Activated CD8-positive, alpha-beta T cell treated with anti-CD3 and anti-CD28 coated beads for 36 hours (primary cell): Measurements from ENCODE around the gene USF1. TPM values are rescaled to one million over a fixed set of nuclear protein-coding genes. Genes with fewer than 3 reads are reported as not detected.

Source experiments
- ATAC-seq: fragments of 200-7000 bp; cut with Tn5 transposase; one replicate; pipeline ENCODE4 v1.10.0; 2021; ENCODE audit warnings: mild to moderate bottlenecking, moderate library complexity
- CTCF ChIA-PET: fragments of 350-600 bp; sonication (Branson Sonifier 250); formaldehyde crosslinking; loops from one replicate; lab custom pipeline; 2021; ENCODE audit warnings: antibody characterized with exemption; lab: Charles Lee
- POLR2A ChIA-PET: fragments of 350-600 bp; sonication (Branson Sonifier 250); formaldehyde crosslinking; loops from one replicate; lab custom pipeline; 2021; ENCODE audit warnings: antibody characterized with exemption; lab: Charles Lee
- DNase-seq: peaks from one replicate; pipeline ENCODE4 v3.0.0-alpha.2; 2020
- H3K27ac Mint-ChIP-seq: one replicate; pipeline ENCODE4 v1.8.0; 2021; ENCODE audit warnings: mild to moderate bottlenecking, mixed read lengths
- H3K27me3 Mint-ChIP-seq: one replicate; pipeline ENCODE4 v1.8.0; 2021; ENCODE audit warnings: mixed read lengths
- H3K36me3 Mint-ChIP-seq: one replicate; pipeline ENCODE4 v1.8.0; 2021; ENCODE audit warnings: low read depth, mixed read lengths
- H3K4me1 Mint-ChIP-seq: one replicate; pipeline ENCODE4 v1.8.0; 2021; ENCODE audit warnings: low read depth, mixed read lengths
- H3K4me3 Mint-ChIP-seq: one replicate; pipeline ENCODE4 v1.8.0; 2021; ENCODE audit warnings: mild to moderate bottlenecking, moderate library complexity, mixed read lengths
- H3K9me3 Mint-ChIP-seq: one replicate; pipeline ENCODE4 v1.8.0; 2021; ENCODE audit warnings: mixed read lengths
- intact Hi-C: fragments of 100-400 bp; cut with micrococcal nuclease; formaldehyde crosslinking; loops from one replicate; pipeline ENCODE4 v1.10.0; 2022
- total RNA-seq, 2 experiments: library from RNA; stranded (reverse); gene quantifications; one replicate each; pipeline ENCODE4 v1.2.3, GENCODE V29; 2021
- TF ChIP-seq, protein P1 (sequence below): fragments of 200-600 bp; IDR thresholded peaks from one replicate; pipeline ENCODE4 v1.8.0; 2022; ENCODE audit warnings: antibody characterized with exemption, mild to moderate bottlenecking

USF1 gene
- total RNA-seq, 2 experiments from 2014 or later: 50.0 to 52.1 TPM

DNA sequence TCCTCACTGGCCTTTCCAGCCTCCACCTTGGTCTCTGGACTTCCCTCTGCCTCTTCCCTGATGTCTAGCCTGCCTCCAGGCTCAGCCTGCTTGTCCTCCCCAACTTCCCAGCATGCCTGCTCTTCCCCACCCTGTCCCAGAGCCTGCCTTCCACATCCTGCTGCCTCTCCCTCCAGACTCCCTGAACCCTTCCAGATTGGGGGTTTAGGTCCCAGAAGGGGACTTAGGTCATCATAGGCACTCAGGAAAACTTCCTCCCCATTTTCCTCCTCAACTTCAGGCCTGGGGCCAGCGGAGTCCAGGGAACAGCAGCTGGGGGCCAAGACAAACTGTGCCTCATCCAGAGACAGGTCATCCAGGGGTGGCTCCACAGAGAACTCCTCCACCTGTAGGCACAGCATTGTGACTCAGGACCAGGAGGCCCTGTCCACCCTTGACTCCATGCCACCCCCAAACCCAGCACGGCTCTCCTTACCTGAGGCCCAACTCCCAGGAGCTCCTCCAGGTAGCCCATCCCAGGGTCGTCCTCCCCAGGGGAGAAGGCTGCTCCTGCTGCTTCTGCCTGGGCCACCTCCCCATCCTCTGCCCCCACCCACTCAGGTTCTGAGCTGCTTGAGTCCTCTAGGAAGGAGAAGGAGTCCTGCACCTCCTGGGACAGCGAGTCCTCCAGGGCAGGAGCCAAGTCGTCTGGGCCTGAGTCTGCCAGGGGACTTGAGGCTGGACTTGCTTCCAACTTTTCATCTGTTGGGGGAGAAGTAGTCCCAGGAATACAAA lies 3.4 kb upstream of the USF1 start:
- no peak for DNase-seq
- ChIA-PET POLR2A (interaction anchor here (1.1 to 4.8 kb wide), 3 partner anchors 9 to 69 kb away, joined by 3 to 32 read pairs (median 3); partner anchors contain the start of genes NIT1 and PFDN2), CTCF (no interaction called here)
- Mint-ChIP-seq H3K4me1 (peaks cover 22% of the 10 kb centered on the region), H3K4me3 (no peak overlapping the region), H3K36me3 (peaks cover 64% of the 10 kb centered on the region), H3K9me3 (no peaks in the 10 kb centered on the region), H3K27ac (peak overlapping the region; percentile 53), H3K27me3 (no peaks in the 10 kb centered on the region)
- no peak for ATAC-seq
- TF ChIP-seq, protein P1, sequence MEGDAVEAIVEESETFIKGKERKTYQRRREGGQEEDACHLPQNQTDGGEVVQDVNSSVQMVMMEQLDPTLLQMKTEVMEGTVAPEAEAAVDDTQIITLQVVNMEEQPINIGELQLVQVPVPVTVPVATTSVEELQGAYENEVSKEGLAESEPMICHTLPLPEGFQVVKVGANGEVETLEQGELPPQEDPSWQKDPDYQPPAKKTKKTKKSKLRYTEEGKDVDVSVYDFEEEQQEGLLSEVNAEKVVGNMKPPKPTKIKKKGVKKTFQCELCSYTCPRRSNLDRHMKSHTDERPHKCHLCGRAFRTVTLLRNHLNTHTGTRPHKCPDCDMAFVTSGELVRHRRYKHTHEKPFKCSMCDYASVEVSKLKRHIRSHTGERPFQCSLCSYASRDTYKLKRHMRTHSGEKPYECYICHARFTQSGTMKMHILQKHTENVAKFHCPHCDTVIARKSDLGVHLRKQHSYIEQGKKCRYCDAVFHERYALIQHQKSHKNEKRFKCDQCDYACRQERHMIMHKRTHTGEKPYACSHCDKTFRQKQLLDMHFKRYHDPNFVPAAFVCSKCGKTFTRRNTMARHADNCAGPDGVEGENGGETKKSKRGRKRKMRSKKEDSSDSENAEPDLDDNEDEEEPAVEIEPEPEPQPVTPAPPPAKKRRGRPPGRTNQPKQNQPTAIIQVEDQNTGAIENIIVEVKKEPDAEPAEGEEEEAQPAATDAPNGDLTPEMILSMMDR: no peak
- intact Hi-C loops: no loop called here

DNA sequence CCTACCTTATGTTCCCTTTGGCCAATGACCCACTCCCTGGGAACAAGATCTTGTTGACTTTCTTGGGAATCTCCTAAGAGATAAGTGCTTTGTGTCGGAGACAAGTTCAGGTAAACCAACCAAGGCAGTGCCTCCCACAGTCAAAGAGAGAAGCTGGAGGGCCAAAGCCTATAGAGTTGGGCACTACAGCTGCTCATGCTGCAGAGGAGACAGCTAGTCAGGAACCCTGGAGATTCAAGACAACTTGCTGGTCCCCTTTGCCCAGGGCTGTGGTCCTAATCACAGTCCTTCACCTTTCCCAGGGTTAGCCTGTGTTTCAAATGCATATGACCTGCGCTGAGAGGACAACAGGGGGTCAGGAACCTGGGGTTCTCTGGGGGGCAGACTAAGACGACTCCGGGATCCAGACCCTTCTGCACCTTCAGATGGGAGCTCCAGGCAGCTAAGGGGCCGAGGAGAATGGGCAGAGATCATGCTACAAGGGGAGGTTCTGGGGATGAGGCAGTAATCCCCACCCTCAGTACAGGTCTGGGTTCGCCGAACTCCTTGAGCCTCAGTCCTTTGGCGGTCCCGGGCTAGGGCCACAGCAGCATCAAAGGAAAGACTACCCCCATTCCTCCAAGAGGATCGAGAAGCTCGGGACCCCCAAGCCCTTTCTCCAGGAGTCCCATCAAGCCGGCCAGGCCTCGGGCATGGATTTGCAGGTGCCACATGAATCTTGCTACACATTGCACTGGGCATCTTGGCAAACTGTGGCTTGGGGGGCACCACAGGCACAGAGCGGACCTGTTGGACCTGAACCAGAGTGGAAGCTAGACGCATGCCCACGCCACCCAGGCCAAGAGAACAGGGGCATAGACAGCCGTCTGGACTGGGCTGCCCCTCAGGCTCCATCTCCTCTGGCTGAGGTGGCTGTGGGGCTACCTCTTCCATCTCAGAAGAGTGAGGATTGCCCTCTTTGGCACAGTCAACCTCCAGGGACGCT lies 2.0 kb upstream of the USF1 start:
- TF ChIP-seq, protein P1: no peak
- DNase-seq (no peak), ATAC-seq (no peak)
- intact Hi-C loops: no loop called here
- Mint-ChIP-seq H3K36me3 (peaks cover 61% of the 10 kb centered on the region), H3K4me1 (peaks cover 25% of the 10 kb centered on the region), H3K4me3 (peak overlapping the region; percentile 84), H3K27ac (peak overlapping the region; percentile 98), H3K9me3 (no peaks in the 10 kb centered on the region), H3K27me3 (no peaks in the 10 kb centered on the region)
- CTCF ChIA-PET: interaction anchor here (0.8 to 7.5 kb wide), 5 partner anchors 15 to 51 kb away, joined by 3 to 79 read pairs (median 5); partner anchors contain the start of genes ARHGAP30, F11R and KLHDC9
- POLR2A ChIA-PET: interaction anchor here (0.6 to 4.8 kb wide), 17 partner anchors 7 to 232 kb away, joined by 3 to 99 read pairs (median 6); partner anchors contain the start of genes ARHGAP30, F11R, KLHDC9 and NIT1

DNA sequence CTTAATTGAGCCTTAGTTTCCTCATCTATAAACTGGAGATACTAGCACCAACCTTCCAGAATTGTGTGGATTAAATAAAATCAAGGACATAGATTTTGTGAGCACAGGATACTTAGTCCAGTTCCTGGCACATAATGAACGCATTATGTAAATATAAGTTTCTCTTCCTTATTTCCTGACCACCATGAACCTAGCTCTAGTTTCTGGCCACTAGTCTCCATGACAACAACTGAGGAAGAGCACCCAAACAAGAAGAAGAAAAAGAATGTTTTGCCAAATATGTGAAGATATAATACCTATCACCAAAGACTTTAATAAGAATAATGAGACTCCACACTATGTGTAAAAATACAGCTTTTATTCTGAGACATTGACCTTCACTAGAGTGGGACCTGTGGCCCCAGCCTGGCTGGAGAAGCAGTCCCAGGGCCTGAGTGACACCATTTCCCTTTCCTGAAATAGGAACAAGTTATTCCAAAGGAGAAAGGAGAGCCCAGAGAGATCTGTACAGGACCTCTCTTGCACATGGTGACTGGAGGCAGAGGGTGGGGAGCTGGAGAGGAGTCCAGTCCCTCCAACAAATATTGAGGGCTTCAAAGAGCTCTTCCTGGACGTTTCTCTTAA lies 940 bp upstream of the USF1 start:
- POLR2A ChIA-PET: interaction anchor here (0.6 to 4.8 kb wide), 21 partner anchors 8 to 343 kb away, joined by 3 to 99 read pairs (median 6); partner anchors contain the start of genes ARHGAP30, DEDD, F11R and KLHDC9
- Mint-ChIP-seq H3K4me3 (peak overlapping the region; percentile 84), H3K27me3 (no peaks in the 10 kb centered on the region), H3K27ac (peak overlapping the region; percentile 98), H3K9me3 (no peaks in the 10 kb centered on the region), H3K4me1 (peaks cover 32% of the 10 kb centered on the region), H3K36me3 (peaks cover 62% of the 10 kb centered on the region)
- intact Hi-C loops: no loop called here
- ATAC-seq (no peak), DNase-seq (no peak)
- TF ChIP-seq, protein P1: no peak
- CTCF ChIA-PET: interaction anchor here (0.8 to 7.5 kb wide), 12 partner anchors 9 to 92 kb away, joined by 3 to 79 read pairs (median 4); partner anchors contain the start of genes ARHGAP30, F11R and KLHDC9

DNA sequence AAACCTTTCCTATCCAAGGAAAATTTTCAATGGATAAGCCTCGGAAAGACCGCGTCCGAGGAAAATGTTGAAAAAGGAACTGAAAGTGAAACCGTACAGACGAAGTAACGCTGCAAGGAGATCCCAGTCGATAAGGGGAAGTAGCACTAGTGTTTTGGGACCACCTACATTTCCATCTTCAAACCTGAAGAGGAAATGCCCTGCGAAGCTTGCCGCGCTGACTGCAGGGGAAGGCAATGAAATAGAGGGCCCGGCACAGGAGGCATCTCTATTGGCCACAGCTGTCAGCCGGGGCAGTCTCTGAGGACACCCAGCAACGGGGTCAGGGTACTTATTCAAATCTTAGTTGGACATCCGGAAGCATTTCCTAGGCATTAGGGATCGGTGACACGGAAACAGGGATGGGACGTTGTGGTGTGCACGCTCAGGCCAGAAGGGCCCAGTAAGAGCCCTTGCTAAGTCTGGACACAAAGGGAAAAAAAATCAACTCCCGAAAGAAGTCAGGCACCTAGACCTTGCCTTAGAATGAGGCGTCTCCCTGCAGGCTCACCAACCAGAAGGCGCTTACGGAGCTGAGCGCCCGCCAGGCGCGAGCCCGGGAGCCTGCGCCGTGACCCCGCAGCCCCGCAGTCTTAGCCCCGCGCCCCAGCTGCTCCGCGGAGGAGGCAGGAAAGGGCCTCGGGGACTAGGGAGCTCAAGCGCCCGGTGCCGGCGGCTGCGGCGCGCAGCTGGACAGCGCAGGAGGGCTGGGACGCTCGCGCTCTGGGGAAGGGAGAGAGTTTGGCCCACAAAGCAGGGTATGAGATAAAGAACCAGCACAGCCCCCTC lies 655 bp downstream of the USF1 start:
- TF ChIP-seq, protein P1: no peak
- CTCF ChIA-PET: interaction anchor here (0.9 to 7.5 kb wide), 13 partner anchors 10 to 156 kb away, joined by 3 to 79 read pairs (median 5); partner anchors contain the start of genes ARHGAP30, F11R, KLHDC9 and NECTIN4
- intact Hi-C loops: loop anchor here (5.0 kb wide), 1 partner anchor 43 kb away; no protein-coding TSS in a partner anchor
- Mint-ChIP-seq H3K4me3 (peak overlapping the region; percentile 84), H3K4me1 (peaks cover 39% of the 10 kb centered on the region), H3K36me3 (peaks cover 71% of the 10 kb centered on the region), H3K9me3 (no peaks in the 10 kb centered on the region), H3K27ac (peak overlapping the region; percentile 98), H3K27me3 (no peaks in the 10 kb centered on the region)
- DNase-seq (peak; percentile 84), ATAC-seq (peak; percentile 62)
- POLR2A ChIA-PET: interaction anchor here (0.6 to 4.8 kb wide), 25 partner anchors 8 to 666 kb away, joined by 3 to 99 read pairs (median 5); partner anchors contain the start of genes ARHGAP30, F11R, KLHDC9 and NIT1
